HG03025 (cell line): Measurements from ENCODE around the gene DLD.
"Not testable (repeated sequence)": the region's sequence is repeated elsewhere in the genome, so short reads cannot be mapped to it uniquely, and the experiment has no call there.

Source experiments
- ATAC-seq: cut with Tn5 transposase; IDR thresholded peaks from one replicate; pipeline ENCODE4 v1.9.1; 2021; ENCODE audit warnings: mild to moderate bottlenecking, moderate library complexity; ENCODE audit not compliant: unreplicated experiment, low FRiP score

Gene DLD

DNA sequence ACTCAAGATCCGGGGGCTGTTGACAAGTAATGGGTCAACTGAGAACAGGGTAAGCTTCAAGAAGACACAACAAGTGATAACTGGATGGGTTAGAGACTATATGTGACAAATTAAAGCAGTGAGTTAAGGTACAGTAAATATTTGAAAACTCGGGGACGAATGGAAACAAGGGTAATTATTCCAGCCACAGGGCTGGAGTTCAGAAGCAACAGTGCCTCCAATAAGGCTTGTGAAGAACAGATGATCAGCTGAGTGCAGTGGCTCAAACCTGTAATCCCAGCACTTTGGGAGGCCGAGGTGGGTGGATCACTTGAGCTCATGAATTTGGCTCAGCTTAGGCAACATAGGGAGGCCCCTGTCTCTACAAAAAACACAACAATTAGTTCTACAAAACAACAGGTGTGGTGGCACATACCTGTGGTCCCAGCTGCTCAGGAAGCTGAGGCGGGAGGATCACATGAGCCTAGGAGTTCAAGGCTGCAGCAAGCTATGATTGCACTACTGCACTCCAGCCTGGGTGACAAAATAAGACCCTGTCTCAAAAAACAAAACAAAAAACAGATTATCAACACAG, 20.5 kb upstream of the DLD start:
- no peak for ATAC-seq

DNA sequence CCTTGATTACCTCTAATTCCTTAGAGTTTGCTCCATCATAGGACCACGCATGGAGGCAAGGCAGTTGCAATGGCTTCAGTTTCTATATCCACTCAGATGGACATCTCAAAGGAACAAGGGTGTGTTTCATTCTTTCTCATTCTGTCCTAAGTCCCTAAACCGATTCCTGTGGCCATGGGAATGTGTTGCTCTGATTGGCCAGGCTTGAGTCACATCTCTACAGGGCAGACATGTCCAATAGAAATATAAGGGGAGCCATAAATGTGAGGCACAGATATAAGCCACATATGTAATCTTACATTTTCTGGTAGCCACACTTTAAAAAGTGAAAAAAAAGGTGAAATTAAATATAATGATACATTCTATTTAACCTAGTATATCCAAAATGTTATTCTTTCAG, 16.9 kb upstream of the DLD start:
- ATAC-seq: no peak

DNA sequence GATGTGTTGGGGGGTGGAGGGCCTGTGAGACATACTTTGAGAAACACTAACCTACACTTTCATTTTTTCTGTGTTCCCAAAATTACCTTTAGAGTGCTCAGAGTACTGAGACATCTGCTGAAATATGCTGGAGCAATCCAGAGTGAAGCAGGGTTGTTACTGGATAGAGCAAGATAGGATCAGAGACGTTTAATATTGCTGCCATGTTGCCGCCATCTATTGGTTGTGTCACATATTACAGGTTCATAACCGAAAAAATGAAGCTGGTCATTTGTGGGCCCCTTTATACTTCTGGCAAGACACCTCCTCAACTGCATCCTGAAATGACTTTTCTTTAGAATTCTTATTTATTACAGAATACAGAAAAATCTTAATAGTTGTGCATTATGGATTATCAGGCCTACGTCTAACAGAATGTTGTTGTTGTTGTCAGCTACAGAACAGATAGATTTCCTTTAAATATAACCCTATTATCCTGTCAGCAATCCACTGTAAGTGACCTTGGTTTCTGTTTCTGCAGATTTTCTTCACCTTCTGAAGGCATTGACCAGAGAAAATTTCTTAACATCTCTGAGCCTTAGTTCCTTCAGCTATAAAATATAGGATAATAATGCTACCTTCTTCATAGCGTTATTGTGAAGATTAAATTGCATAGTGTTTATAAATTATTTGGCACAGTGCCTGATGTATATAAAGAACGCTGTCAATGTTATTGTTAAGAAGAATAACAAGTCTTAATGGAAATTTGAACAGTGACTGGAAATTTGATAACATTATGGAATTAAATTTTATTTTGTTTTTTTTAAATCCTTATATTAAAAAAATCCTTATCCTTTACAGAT, 16.2 kb upstream of the DLD start:
- no peak for ATAC-seq

DNA sequence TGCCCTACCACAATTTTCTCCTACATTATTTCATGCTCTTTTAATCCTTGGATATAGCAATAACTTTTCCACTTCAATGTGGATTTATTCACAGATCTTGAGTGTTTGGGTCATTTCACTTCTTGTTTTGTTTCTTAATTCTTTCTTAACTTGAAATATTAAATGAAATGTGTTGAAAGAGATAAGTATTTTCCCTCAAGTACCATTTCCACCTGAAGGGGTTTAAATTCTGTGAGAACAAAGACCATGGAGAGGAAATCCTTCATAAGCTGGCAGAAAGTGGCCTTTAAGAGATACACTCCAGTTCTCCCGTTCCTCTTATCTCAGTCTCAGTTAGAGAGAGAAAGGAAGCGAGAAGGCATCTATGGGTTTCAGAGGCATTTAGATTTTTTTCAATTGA, 14.1 kb upstream of the DLD start:
- no peak for ATAC-seq

DNA sequence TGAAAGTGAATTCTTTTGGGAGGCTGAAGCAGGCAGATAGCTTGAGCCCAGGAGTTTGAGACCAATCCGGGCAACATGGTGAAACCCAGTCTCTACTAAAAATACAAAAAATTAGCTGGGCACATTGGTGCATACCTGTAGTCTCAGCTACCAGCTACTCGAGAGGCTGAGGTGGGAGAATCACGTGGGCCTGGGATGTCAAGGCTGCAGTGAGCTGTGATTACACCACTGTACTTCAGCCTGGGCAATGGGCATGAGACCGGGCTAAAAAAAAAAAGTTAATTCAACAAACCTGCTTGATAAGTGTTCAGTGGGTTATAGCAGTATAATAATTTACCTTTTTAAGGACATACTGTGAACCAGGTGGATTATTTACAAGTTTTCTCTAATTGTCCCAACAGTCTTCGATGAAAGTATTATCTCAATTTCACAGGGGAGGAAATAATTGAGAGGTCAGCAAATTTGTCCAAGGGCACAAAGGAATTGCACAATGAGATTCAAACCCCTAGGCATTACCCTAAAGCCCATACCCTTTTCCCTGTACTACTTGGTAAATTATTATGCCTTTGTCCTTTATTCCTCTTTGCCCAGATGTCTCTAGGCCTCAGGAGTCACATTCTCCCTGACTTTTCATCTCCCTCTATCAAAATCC, 13.1 kb upstream of the DLD start:
- ATAC-seq: no peak

DNA sequence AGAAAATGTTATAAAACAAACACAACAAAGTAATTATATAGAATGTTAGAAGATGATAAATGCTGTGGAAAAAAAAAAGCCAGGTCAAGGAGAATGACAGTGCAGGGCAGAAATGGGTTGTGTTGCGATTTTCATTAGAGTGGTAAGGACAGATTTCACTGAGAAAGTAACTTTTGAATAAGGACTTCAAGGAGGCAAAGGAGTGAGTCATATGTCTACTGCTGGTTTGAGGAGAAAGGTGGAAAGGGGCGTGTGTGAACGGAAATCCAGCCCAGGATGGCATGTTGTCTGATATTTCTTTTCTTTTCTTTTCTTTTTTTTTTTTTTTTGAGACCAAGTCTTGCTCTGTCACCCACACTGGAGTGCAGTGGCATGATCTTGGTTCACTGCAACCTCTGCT, 12.3 kb upstream of the DLD start:
- no peak for ATAC-seq

DNA sequence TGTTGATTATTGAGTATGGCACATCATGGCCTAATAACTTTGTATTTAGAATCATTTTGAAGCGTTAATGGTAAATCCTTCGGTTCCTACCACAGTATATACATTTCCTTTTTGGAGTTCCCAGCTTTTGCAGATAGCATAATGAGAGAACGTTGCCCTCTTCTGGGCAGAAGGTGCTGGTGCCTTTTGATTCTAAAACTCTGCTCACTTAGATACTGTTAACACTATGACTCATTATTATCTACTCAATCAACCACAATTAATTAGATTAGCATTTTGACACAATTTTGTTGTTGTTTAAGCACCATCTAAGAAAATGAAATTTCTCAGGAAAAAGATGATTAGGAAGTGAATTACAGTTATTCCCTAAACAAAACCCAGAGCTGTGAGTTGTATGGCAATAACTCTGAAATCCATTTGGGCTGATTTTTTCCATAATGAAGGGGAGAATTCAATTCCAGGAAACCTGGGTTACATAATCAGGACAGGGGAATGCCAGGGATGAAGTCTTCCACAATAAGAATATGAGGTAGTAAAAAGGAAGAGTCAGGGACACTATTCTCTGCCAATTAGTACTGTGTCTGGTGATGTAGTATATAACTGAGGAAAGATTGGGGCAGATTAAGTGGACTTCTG, 11.5 kb upstream of the DLD start:
- no peak for ATAC-seq

DNA sequence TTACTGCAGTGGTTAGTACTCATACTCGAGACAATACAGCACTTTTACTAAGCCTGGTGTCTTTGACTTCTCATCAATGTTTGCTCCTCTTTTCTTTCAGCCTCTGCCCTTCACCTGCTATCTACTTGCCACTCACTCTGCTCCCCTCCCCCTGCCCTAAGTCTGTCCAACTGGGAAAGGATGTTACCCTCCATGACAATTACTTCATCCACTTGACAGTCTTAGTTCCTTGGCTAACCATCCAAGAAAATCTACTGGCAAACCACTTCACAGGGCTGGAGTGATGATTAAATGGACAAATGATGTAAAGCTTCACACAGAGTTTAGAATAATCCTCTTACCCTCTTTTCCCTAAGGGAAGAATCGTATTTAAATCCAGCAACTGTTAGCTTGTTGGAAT, 8.2 kb upstream of the DLD start:
- ATAC-seq: no peak

DNA sequence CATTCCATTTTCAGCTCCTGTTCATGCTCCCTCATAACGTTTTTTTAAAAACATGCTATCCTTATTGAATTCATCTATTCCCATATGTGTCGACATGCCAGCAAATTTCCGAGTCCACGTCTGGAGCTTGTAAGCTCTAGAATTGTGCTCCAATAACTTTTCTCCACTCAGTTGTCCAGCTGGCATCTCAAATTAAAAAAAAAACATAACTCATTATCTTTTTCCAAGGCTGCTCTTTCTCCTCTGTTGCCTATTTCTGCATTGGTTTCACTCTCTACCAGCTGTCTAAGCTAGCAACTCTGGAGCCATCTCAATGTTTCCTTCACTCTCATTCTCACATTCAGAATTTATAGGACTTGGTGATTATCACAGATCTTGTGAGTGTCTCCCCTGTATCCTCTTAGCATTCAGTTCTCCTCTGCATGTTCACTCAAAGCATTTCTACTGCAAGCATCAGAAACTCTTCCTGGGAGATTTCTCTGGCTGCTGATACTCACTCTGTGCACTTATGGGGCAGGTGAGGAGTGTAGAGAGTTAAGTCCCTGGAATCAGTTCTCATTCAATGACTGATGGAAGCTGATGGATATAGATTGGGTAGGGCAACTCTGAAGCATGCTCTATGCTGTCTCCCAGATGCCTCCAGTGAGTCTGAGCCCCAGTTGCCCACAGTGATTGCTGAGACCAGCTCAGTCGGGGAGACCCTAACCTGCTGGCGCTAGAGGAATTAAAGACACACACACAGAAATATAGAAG, 6.7 kb upstream of the DLD start:
- no peak for ATAC-seq

DNA sequence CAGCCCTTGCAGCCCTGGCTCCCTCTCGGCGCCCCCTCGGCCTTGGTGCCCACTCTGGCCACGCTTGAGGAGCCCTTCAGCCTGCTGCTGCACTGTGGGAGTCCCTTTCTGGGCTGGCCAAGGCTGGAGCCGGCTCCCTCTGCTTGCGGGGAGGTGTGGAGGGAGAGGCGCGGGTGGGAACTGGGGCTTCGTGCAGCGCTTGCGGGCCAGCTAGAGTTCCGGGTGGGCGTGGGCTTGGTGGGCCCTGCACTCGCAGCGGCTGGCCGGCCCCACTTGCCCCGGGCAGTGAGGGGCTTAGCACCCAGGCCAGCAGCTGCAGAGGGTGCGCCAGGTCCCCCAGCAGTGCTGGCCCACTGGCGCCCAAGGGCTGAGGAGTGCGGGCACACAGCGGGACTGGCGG, 3.2 kb upstream of the DLD start:
- not testable (repeated sequence) for ATAC-seq

DNA sequence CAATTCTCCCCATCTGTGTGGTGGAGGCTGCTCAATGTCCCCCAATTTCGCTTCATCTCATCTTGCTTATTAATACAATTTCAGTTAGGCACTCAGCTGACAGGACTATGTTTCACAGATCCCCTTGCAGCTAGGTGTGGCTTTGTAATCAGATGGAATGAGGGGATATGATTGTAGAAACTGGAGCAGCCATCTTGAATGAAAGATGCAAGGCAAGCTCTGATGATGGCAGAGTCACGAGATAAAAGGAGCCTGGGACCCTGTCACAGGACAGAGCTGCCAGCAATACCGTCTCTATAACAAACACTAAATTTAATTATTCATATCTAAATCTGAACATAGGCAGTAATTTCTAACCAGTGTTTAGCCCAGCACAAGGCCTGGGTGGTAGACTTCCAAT, 991 bp upstream of the DLD start:
- ATAC-seq: no peak

DNA sequence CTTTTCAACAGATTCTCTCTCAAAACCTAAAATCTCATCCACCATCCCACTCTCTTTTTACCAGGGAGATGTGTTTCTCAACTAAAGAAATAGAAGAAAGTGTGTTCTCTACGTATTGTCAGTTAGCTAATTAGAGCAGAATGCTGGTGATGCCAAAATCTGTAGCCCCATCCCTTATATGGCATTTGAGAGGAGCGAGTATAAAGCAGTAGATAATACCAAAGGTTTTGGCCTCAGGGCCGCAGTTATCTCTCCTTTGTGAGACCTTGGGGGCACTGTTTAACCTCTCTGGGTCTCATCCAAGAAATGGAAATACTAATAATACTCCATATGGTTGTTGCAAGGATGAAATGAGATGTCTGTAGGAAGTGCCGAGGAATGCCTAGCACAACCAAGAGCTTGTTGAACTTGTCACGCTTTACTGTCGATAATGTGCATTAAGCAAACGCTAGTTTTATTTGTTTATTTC, 456 bp upstream of the DLD start:
- no peak for ATAC-seq

DNA sequence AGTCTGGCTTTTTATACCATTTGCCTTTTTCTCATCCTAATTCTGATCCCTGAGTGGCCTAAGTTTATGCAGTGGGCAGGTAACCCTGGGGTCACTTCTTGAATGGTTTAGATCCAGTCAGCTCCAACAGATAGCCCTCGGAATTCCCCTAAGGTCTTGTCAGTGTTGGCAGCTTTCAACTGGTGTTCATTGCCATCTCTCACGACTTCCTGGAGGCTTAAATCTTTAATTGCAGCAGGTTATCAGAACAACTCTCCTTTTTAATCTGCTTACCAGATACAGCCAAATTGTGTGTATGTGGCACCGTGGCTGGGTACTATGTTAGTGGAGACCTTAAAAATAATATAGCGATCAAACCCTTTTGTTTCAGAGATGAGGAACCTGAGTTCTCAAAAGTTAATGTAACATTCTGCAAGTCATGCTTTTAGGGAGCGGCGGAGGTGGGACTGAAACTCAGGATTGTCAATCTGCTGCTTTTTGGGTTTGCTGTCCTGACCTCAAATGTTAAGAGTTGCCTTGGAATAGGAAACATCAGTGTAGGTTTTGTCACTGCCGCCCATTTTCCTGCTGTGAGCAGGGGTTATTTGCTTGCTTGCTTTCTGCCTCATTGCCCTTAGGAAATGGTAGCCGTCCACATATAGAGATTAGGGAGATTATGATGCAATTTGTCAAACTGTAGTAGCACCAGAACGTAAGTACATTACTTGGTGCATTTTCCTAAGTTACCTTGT, 818 bp downstream of the DLD start:
- no peak for ATAC-seq

DNA sequence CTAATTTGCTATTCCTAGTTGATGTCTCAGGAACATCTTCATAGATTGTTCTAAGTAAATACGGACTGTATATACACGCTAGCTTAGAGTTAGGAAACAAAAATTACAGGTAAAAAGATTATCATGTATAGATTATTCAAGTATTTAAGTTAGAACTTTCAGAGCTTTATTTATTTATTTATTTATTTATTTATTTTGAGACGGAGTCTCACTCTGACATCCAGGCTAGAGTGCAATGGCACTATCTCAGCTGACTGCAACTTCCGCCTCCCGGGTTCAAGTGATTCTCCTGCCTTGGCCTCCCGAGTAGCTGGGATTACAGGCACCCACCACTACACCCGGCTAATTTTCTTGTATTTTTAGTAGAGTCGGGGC, 1.4 kb downstream of the DLD start:
- ATAC-seq: not testable (repeated sequence)

DNA sequence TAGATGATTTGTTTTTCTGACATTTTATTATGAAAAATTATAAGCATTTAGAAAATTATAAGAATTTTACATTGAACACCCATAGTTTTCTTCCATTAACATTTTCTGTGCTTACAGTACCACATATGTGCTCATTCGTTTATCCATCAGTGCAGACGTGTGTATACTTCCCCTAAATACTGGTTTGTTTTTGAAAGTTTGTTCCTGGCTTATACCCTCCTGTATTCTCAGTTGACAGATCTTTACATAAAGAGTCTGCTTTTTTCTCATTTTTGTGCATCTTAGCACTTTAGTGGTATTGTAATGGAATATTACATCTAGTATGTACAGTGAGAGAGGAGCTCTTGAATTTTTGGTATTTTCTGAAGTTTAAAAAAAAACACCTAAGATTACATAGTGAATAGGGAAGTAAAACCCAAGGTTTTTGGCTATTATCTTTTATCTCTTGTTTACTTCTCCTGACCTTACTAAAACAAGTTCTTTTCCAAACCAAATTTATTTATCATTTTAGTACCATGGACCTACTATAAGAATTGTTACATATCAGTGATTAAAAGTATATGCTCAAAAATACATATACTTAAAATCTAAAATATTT, 8.1 kb downstream of the DLD start:
- ATAC-seq: no peak

DNA sequence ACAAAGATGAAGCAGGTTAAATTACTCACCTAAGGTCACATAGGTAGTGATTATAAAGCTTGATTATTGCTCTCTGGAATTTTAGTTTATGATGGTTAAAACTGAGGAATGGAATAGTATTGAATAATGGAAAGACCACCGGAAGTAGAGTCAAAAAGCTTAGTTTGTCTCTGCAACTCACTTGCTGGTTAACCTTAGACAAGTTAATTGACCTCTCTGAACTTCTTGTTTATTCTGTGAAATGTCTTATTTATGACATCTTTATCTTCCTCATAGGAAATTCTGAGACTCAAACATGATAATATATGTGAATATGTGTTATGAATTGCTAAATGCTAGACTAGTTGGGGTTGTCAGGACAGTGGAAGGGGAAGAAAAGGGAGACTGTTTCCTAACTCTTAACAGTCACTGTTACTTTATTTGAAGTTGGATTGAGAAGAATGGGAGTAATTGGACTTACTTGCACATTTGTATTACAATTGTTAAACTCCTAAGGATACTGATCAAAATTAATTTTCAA, 9.6 kb downstream of the DLD start:
- ATAC-seq: no peak

DNA sequence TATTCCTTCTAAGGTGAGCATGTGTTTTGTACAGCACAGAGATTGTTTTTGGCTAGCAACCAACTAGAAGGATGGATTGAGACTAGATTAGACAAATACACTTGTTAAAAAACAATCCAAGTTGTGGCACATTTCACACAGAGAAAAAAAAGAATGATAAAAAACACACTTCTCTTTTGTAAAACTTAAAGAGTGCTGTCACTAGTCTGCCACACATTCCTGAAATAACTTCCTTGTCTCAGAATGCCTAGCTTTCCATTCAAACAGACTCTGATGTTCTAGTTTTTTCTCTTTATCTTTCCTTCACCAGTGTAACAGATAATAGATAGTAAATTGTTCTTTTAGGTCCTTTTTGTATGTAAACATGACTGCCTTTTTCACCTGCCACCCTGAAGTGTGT, 11.4 kb downstream of the DLD start:
- ATAC-seq: no peak

DNA sequence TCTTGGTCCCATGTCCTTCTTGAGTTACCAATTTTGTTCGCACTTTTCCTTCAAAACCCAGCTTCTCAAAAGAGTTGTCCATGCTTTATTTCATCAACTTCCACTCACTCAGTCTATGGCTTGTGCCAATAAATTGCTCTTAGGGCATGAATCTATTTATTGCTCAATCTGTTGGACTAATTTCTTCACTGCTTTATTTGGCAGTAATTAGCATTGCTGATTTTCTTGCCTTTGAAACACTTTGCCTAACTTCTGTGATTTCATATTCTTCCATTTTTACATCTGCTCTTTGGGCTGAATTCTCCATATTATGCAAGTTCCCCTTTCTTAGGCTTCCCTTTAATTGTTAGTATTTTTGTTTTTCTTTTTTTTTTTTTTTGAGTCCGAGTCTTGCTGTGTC, 16.8 kb downstream of the DLD start:
- ATAC-seq: no peak

DNA sequence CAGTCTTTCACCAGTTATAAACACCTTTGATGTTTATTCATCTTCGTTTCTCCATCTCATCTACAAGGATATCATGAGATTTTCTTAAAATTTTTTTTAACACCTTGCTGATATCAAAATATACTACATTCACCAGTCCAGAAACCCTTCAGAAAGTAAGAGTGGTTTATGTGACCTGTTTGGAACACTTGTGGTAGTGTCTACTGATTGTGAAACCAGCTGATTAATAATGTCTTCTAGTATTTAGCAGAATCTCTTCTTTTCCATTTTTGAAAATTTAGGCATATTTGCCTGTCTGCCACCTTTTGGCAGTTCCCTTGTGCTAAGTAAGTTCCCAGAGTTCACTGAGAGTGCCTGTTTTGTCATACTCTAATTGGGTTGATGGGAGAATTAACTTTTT, 18.5 kb downstream of the DLD start:
- ATAC-seq: no peak
